BLaER1 treated with 17β-estradiol and CSF1 and Interleukin-3, amounts not matched to agents 10 nM and 100 nM (cell line): ENCODE measurements around the gene DPM2.
A peak's percentile ranks its signal among the peaks of the same experiment; 100 is the strongest.

Source experiments
- H3K27ac ChIP-seq, 11 experiments: shearing (Covaris generic); formaldehyde crosslinking; 2 replicates each; pipeline ENCODE4 v1.8.1; 2022
- H3K27me3 ChIP-seq, 11 experiments: shearing (Covaris generic); formaldehyde crosslinking; 2 replicates each; pipeline ENCODE4 v1.8.1; 2022
- H3K36me3 ChIP-seq, 11 experiments: shearing (Covaris generic); formaldehyde crosslinking; 2 replicates each; pipeline ENCODE4 v1.8.1; 2022
- H3K4me1 ChIP-seq, 10 experiments: shearing (Covaris generic); formaldehyde crosslinking; 2 replicates each; pipeline ENCODE4 v1.8.1; 2022
- H3K4me2 ChIP-seq, 11 experiments: shearing (Covaris generic); formaldehyde crosslinking; 2 replicates each; pipeline ENCODE4 v1.8.1; 2022
- H3K4me3 ChIP-seq, 10 experiments: shearing (Covaris generic); formaldehyde crosslinking; 2 replicates each; pipeline ENCODE4 v1.8.1; 2022
- H3K9ac ChIP-seq, 11 experiments: shearing (Covaris generic); formaldehyde crosslinking; 2 replicates each; pipeline ENCODE4 v1.8.1; 2022
- H3K9me3 ChIP-seq, 11 experiments: shearing (Covaris generic); formaldehyde crosslinking; replicated peaks in 1 of 11; 2 replicates each; pipeline ENCODE4 v1.8.1; 2022
- H4K20me1 ChIP-seq, 11 experiments: shearing (Covaris generic); formaldehyde crosslinking; 2 replicates each; pipeline ENCODE4 v1.8.1; 2022
- Cebpa-rat ChIP-seq, 11 experiments: shearing (Covaris generic); IDR thresholded peaks; 2 replicates each; pipeline ENCODE4 v1.8.1; 2022

The DPM2 gene, protein sequence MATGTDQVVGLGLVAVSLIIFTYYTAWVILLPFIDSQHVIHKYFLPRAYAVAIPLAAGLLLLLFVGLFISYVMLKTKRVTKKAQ

DNA sequence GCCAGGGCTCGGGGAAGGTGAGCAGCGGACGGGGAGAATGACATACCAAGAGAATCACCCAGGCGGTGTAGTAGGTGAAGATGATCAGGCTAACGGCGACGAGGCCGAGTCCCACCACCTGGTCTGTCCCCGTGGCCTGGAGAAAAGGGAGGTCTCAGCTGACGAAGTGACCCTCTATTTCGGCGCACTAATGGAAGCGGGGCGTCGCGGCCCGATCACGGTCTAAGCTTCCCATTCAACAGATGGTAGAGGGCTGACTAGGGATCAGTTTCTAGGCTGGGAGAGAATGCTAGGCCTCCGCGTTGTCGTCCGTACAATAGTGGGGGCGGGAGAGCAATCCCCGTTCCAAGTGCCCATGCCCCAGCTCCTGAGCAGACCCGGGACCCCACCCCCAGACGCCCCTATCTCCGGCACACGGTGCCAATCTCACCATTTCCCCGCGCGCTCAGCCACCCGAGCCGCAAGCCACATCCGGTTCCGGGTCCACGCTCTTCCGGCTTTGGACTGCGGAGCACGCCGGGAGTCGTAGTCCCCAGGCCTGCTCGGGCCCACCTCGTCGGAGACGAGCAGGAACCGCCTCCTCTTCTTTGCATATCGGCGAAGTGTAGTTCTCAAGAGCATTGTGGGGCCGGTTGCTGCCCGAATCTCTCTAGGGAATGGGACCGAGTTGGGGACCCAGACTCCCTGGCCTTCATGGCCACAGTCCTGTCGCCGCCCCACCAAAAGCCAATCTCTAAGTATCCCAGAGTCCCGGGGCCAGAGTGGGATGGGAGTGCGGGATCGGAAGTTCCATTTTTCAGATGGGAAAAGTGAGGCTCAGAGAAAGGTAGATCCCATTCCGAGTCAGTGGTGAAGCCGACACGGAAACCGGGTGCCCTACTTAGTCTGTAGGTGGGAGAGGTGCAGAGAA lies at the start of gene DPM2:
DPM2 (minus strand) TSS at position 467 of the 910 bp plus-strand sequence; CDS start at position 433, 34 bp downstream.
- Histone ChIP-seq H3K27me3 (no peaks in the 10 kb centered on the region), H3K27ac (peak within 1 kb of the TSS; percentile 37 to 91 (median 80); a peak in 21 of 22 replicates)
- TF ChIP-seq Cebpa-rat (IDR thresholded peaks at IDR 0.05) = no peak

DNA sequence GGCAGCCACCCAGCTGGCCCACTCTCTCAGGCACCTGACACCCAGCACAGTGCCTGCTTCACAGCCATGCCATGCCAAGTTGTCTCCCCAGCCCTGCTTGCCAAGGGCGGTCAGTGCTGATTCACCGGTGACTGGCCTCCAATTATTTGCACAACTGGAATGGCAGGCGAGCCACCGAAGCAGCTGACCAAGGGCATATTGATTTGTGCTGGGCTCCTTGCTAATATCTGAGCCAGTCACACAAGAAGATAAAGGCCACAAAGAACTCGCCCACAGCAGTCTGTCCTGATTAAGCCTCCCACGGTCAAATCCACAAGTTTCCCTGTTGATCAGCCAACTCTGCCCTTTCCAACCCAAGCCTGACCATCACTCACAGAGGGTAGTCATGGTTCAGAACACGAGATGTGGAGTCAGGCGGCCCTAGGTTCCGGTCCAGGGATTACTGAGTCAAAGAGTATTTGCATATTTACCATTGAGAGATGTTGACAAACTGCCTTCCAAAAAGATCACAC lies 49.5 kb upstream of the DPM2 start:
- no peaks in the 10 kb centered on the region for H3K9me3 ChIP-seq
- H4K20me1 ChIP-seq = no peaks in the 10 kb centered on the region
- peaks cover 26 to 56% (median 40%) of the 10 kb centered on the region in 10 experiments for H3K4me1 ChIP-seq
- H3K4me2 ChIP-seq = peak overlapping the region; percentile 41 to 83 (median 66)
- H3K27me3 ChIP-seq = no peaks in the 10 kb centered on the region
- H3K27ac ChIP-seq = peak overlapping the region in 3 of 11 experiments; percentile 42 to 55 (median 42); a peak in 4 of 22 replicates
- H3K4me3 ChIP-seq = no peak overlapping the region
- TF ChIP-seq Cebpa-rat (IDR thresholded peaks at IDR 0.05) = no peak
- H3K9ac ChIP-seq = no peak overlapping the region
- no peaks in the 10 kb centered on the region for H3K36me3 ChIP-seq

More for the DNA sequence above, at the start of gene DPM2:
- Histone ChIP-seq H3K4me2 (peak within 1 kb of the TSS; percentile 82 to 98 (median 94)), H3K4me3 (peak within 1 kb of the TSS; percentile 69 to 87 (median 82)), H3K36me3 (peaks cover 0 to 33% (median 16%) of the 10 kb centered on the region in 11 experiments; a peak in 14 of 22 replicates), H3K9me3 (no peaks in the 10 kb centered on the region), H4K20me1 (peaks cover 8 to 48% (median 32%) of the 10 kb centered on the region in 11 experiments; a peak in 20 of 22 replicates), H3K4me1 (peaks cover 28 to 44% (median 37%) of the 10 kb centered on the region in 10 experiments), H3K9ac (peak within 1 kb of the TSS; percentile 73 to 89 (median 84))

DNA sequence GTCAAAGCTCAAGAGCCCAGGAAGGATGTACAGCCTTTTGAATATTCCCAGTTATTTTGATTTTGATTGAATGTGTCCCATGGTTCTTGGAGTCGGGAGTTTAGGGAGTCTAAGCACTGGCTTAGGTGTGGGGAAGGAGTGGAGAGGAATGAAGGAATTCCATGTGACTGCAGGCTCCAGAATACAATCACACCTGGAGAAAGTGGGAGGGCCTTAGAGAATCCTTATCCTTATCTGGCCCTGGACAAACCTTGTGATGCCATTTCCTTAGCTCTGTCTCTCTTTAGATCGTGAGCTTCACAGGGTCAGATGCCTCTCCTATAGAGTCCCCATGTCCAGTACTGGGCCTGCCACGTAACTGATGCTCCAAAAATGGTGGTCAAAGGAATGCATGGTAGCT lies 47.4 kb upstream of the DPM2 start:
- no peak for TF ChIP-seq Cebpa-rat (IDR thresholded peaks at IDR 0.05)
- Histone ChIP-seq H3K9ac (no peak overlapping the region), H3K27me3 (peaks cover 0 to 5% (median 1%) of the 10 kb centered on the region in 11 experiments; a peak in 7 of 22 replicates), H3K27ac (no peak overlapping the region), H3K4me3 (no peak overlapping the region), H3K4me1 (peaks cover 34 to 69% (median 52%) of the 10 kb centered on the region in 10 experiments), H4K20me1 (peaks cover 0 to 7% (median 4%) of the 10 kb centered on the region in 11 experiments; a peak in 16 of 22 replicates), H3K36me3 (no peaks in the 10 kb centered on the region), H3K4me2 (peak overlapping the region in 6 of 11 experiments; percentile 1 to 96 (median 75); a peak in 7 of 22 replicates), H3K9me3 (no peaks in the 10 kb centered on the region)

DNA sequence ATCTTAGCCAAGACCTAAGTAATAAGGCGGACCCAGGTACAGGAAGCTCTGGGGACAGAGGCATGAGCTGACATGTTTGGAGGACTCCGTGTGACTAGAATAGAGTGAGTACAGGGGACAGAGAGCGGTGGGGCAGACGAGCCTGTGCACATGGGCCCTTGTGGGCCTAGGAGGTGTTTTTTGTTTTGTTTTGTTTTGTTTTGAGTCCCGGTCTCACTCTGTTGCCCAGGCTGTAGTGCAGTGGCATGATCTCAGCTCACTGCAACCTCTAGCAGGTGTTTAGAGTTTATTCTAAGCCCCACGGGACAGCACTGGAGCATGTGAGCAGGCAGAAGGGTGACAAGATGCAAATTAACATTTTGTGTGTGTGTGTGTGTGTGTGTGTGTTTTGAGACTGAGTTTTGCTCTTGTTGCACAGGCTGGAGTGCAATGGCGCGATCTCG lies 46.2 kb upstream of the DPM2 start:
- peaks cover 0 to 14% (median 6%) of the 10 kb centered on the region in 11 experiments; a peak in 9 of 22 replicates for H3K27me3 ChIP-seq
- H4K20me1 ChIP-seq = peaks cover 0 to 18% (median 15%) of the 10 kb centered on the region in 11 experiments; a peak in 20 of 22 replicates
- no peaks in the 10 kb centered on the region for H3K9me3 ChIP-seq
- no peaks in the 10 kb centered on the region for H3K36me3 ChIP-seq
- peak overlapping the region in 2 of 11 experiments; percentile 18 to 39; a peak in 1 of 22 replicates for H3K9ac ChIP-seq
- TF ChIP-seq Cebpa-rat (IDR thresholded peaks at IDR 0.05) = no peak
- peak overlapping the region in 3 of 11 experiments; percentile 1 to 47 (median 11); a peak in 2 of 22 replicates for H3K27ac ChIP-seq
- H3K4me2 ChIP-seq = peak overlapping the region in 10 of 11 experiments; percentile 6 to 100 (median 61); a peak in 19 of 22 replicates
- H3K4me1 ChIP-seq = peaks cover 45 to 81% (median 64%) of the 10 kb centered on the region in 10 experiments
- no peak overlapping the region for H3K4me3 ChIP-seq

DNA sequence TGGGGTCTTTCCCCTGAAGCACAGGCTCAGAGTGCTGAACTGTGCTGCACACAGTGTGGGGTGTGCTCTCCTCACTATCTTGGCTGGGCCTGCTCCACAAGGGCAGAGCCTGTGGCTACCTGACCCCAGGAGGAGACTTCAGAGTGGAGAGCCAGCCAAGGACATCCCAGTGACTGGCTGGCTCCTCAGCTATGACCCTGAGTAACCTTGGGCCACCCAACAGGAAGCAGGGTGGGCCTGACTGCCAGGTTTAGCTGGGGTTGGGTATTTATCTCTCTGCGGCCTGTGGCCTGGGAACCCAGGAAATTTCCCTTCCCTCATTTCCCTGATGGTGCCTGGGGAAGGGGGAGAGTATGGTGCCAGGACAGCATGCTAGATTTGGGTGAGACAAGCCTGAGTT lies 45.3 kb upstream of the DPM2 start:
- peaks cover 0 to 15% (median 6%) of the 10 kb centered on the region in 11 experiments; a peak in 9 of 22 replicates for H3K27me3 ChIP-seq
- H3K9ac ChIP-seq = peak overlapping the region in 2 of 11 experiments; percentile 8 to 30; a peak in 2 of 22 replicates
- no peak overlapping the region for H3K4me3 ChIP-seq
- no peaks in the 10 kb centered on the region for H3K36me3 ChIP-seq
- H3K9me3 ChIP-seq = no peaks in the 10 kb centered on the region
- peak overlapping the region; percentile 26 to 100 (median 61) for H3K4me2 ChIP-seq
- H3K27ac ChIP-seq = no peak overlapping the region; a peak in 3 of 22 replicates
- no peak for TF ChIP-seq Cebpa-rat (IDR thresholded peaks at IDR 0.05)
- H4K20me1 ChIP-seq = peaks cover 0 to 28% (median 24%) of the 10 kb centered on the region in 11 experiments; a peak in 20 of 22 replicates
- peaks cover 53 to 87% (median 73%) of the 10 kb centered on the region in 10 experiments for H3K4me1 ChIP-seq

DNA sequence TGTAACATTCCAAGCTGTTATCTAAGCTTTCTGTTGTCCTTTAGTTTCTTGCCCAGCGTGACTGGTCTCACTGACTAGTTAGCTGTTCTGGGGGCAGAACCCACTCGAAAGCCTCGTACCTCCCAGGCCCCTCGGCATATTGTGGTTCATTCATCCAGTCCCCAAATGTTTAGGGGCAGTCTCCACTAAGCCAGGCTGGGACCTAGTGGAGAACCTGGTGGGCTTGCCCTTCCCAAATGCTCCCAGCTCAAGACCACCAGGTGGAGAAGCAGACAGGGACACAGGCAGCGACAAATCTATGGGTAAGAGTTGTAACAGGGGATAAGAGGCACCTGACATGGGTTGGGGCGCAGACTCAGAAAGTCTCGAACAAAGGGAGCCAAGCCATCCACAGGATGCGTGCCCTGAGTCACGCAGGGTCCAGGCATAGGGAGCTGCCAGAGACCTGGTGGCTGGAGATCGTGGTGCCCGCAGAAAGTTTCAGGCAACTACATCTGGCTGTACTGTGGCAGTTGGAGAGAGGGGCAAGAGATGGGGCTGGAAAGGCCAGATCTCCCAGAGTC lies 44.0 kb upstream of the DPM2 start:
- Histone ChIP-seq H3K36me3 (no peaks in the 10 kb centered on the region), H4K20me1 (peaks cover 9 to 41% (median 37%) of the 10 kb centered on the region in 11 experiments; a peak in 20 of 22 replicates), H3K4me2 (peak overlapping the region; percentile 89 to 100 (median 95)), H3K27me3 (peaks cover 0 to 15% (median 6%) of the 10 kb centered on the region in 11 experiments; a peak in 9 of 22 replicates), H3K4me3 (peak overlapping the region; percentile 83 to 95 (median 90)), H3K9ac (peak overlapping the region; percentile 75 to 89 (median 83)), H3K4me1 (peaks cover 52 to 87% (median 75%) of the 10 kb centered on the region in 10 experiments), H3K27ac (peak overlapping the region; percentile 59 to 88 (median 79); a peak in 21 of 22 replicates), H3K9me3 (no peaks in the 10 kb centered on the region)
- TF ChIP-seq Cebpa-rat (IDR thresholded peaks at IDR 0.05) = no peak

DNA sequence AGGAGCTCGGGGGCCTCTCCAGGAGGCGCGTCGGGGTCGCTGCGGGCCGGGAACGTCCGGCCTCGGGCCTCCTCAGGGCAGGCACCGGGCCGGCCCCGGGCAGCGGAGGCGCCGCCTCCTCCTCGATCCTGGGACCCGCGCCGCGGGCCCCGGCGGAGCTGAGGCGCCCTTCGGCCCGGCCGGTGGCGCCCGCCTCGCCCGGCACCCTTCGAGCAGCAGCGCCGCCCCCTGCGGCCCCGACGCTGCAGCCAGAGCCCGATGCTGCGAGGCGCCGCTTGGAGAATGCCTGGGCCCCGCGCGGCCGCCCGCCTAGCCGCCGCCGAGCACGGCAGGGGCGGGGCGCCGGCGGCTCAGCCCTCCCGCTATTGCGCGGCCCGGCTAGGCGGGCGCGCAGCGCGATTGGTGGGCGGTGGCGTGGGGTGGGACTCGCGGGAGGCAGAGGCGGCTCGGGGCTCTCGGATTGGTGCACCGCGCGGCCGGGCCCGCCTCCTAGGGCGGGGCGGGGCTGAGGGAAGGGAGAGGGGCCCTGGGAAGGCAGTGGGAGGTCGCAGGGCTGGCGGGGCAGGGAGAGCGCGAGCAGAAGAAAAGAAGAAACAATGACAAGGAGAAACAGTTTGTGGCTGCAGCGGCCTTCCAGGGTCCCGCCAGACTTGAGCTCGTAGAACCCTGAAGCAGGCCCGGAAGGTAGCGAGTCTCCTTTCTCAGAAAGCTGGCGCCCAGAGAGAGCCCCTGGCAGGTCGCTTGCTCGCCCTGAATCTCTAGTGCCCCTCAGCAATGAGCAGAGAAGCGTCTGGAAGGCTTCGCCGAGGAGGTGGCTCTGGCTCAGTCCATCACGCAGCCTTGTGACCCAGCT lies 43.3 kb upstream of the DPM2 start, which contains the start of gene EEIG1:
EEIG1 (minus strand) TSS at position 284 of the 853 bp plus-strand sequence. CDS start 852 bp downstream, outside the sequence.
- H3K27me3 ChIP-seq = peaks cover 0 to 15% (median 6%) of the 10 kb centered on the region in 11 experiments; a peak in 9 of 22 replicates
- H3K4me3 ChIP-seq = peak within 1 kb of the TSS; percentile 83 to 95 (median 90)
- H3K9ac ChIP-seq = peak within 1 kb of the TSS; percentile 78 to 89 (median 85)
- H3K4me1 ChIP-seq = peaks cover 50 to 87% (median 81%) of the 10 kb centered on the region in 10 experiments
- peak within 1 kb of the TSS; percentile 59 to 88 (median 79); a peak in 21 of 22 replicates for H3K27ac ChIP-seq
- H3K4me2 ChIP-seq = peak within 1 kb of the TSS; percentile 92 to 100 (median 98)
- no peaks in the 10 kb centered on the region for H3K36me3 ChIP-seq
- no peak for TF ChIP-seq Cebpa-rat (IDR thresholded peaks at IDR 0.05)
- H3K9me3 ChIP-seq = no peaks in the 10 kb centered on the region
- peaks cover 15 to 48% (median 44%) of the 10 kb centered on the region in 11 experiments; a peak in 20 of 22 replicates for H4K20me1 ChIP-seq
